ENCODE data around the gene PARD3B.

Gene PARD3B

GRCh38 chr2:205032093-205032551 lies 486.8 kb downstream of the PARD3B start:
- DNase-seq, result no peak

DNA sequence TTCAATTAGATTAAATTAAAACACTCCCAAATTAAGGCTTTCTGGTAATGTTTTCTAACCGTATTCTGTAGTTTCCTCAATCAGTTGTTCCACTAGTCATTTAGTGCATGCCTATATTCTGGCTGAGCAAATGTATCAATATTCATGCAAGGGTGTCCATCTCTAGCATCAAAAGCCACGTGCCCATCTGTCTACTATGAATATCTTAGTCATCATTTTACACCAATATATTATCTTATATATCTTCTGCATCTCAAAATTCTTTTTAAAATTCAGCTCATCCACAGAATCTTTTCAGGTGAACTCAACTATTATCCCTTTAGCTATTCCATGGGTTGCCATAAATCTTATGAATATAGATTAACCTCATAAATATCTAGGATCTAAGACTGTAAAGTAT lies 488.2 kb downstream of the PARD3B start:
- no peak for DNase-seq

GRCh38 chr2:205034034-205034433 lies 488.8 kb downstream of the PARD3B start:
- DNase-seq, result no peak

DNA sequence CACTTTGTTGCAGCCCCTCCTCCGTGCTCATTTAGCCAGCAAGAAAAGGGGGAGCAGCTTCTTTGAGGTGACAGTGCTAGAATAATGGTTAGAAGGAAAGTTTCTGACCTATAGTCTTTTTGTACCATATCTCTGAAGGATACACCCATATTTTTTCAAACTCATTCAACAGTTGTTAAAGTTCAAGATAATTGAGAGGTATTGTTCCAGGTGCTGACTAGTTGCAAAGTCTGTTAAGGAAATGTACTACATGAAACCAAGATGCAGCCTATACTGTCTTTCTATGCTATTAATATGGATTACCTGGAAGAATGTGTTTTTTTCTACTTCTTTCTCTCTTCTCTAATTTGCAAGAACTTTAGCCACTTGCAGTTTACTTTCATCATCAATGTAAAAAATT lies 495.0 kb downstream of the PARD3B start:
- no peak for DNase-seq

- DNase-seq, result no peak
Measured at GRCh38 chr2:205041472-205042130, 496.3 kb downstream of the PARD3B start.

- DNase-seq, result no peak
Measured at GRCh38 chr2:205043285-205043684, 498.0 kb downstream of the PARD3B start.

- DNase-seq, result no peak
Measured at GRCh38 chr2:205045706-205046105, 500.4 kb downstream of the PARD3B start.

- DNase-seq, result no peak
Measured at GRCh38 chr2:205047273-205047839, 502.1 kb downstream of the PARD3B start.

DNA sequence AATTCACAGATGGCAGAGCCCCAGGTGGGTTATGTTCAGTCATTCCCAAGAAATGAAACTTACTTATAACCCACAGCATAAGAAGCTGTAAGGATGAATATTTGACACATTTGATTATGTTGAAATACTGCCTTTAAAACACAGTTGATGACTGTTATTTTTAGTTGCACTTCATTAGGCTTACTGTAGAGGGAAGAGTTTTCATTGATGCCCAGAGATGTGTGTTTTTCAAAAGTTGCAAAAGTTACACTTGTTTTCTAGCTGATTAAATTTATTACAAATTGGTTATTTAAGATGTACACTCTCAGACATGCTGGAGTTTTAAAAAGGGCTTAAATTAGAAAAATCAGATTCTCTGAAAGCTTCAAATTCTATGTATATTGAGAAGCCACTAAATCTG lies 506.1 kb downstream of the PARD3B start:
- no peak for DNase-seq

DNA sequence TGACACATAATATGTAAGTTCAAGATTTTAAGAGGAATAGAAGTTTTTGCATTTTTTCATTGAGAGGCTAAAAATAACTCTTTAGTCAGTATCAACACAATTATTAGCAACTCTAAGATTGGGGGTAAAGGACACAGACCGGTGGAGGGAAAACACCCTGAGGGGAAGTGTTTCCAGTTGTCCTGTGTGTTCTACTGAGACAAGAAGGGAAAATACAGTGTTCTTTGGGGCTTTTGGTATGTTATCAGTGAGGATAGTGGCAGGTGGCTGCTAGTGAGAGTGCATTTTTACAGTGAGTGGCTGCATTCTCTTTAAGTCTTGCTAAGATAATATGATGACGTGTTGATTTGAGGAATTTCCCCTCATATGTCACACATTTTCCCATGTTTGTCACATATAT lies 507.5 kb downstream of the PARD3B start:
- DNase-seq, result no peak

DNA sequence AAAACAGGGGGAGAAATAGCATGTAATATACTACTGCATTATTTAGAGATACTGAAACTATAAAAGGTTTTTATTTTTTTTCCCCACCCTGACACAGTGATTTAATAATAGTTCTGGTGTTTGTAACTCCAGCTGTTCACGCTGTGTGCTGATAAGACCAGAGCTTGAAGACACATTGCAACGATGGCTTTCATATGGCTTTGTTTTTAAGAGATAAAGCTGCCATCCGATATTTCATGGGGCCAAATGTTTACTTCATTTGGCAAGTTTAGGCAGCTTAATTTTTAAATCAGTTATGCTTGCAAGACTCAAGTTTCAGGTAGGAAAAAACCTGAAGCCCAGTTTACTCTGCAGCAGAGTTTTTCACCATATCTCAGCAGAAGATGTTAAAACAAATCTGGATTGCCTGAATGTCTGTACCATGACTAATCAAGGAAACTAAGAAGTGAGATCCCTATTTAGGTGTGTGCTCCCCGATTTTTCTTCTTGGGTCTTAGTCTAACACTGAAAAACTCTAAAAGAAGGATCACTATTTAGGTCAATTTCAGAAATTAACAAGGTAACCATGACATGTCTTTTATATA lies 508.6 kb downstream of the PARD3B start:
- DNase-seq, result no peak

- DNase-seq, result no peak
Measured at GRCh38 chr2:205054789-205055188, 509.5 kb downstream of the PARD3B start.

DNA sequence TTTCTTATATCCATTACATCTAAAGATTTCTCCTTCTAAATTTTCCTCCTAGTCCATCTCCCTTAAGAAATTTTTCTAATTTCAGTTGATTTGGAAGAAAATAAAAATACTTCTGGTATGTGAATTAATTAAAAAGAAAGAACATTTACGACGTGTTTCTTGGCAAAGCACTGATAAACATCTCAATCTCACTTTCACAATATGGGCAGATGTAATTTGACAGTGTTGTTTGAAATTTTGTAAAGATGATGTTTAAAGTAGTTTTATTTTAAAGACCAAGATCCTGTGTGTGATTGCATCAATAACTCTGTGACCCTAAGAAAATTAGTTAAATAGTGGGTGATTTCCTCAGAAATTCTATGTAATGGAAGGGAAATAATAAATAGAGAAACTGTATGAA lies 510.0 kb downstream of the PARD3B start:
- DNase-seq, result no peak

DNA sequence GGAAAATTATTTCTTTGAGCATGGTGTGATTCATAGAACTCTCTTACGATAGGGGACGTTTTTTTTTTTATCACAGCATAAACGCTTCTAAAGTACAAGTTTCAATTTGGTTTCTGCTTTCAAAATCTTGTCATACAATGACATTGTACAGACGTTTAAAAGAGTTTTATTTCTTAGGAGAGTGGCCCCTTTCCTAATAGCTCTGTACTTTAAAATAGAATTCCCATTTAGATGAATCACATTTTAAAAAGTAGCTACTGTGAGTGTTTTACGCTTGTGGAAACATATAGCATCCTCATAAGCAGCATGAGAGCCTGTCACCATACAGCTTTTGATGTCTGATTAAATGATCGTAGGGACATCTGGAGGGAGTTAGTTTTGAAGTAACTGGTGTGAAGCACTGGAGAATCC lies 510.9 kb downstream of the PARD3B start:
- DNase-seq, result no peak

- no peak for DNase-seq
Measured at GRCh38 chr2:205058409-205058808, 513.1 kb downstream of the PARD3B start.

DNA sequence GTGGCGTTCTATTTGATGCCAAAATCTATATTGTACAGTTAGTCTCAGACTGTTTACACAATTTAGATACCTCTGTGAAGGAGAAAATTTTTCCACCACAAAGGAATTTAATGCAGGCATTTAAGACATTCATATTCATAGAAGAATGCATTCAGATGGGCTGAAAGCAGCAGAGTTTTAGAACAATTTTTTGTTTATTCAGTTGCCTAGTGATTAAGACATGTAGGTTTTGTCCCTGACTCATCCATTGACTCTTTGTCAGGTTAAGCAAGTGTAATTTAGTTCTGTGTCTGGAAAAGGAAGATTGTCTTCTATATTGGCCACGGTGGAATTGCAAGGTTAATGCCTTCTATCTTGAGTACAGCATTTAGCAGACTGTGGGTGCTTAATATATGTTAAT lies 515.0 kb downstream of the PARD3B start:
- DNase-seq, result no peak

GRCh38 chr2:205066081-205066480 lies 520.8 kb downstream of the PARD3B start:
- no peak for DNase-seq

GRCh38 chr2:205069928-205070327 lies 524.7 kb downstream of the PARD3B start:
- DNase-seq, result no peak

- DNase-seq, result no peak
Measured at GRCh38 chr2:205070889-205071288, 525.6 kb downstream of the PARD3B start.

DNA sequence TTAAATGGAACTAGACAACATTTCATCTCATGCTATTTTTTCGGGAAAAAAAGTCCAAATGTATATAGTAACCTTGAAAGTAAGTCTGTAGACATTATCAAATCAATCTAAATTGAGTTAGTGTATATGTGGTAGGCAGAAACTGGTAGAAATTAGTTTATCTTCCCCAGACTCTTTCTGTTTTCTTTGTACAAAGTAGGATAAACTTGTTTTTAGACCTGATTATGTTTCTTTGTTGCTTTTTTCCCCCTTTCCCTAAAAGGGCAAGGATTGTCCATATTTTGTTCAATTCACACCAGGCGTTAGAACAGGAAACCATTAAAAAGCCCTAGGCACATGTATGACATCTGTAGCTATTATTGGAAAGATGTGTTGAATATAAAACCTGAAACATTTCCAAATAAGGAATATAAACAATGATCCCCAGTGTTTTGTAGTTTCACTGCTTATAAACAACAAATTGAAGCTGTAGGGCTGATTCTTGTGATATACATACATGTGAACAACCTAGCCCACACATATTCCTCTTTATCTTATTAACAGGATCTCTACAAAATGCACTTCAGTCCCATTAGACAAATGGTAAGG lies 528.3 kb downstream of the PARD3B start:
- no peak for DNase-seq

DNA sequence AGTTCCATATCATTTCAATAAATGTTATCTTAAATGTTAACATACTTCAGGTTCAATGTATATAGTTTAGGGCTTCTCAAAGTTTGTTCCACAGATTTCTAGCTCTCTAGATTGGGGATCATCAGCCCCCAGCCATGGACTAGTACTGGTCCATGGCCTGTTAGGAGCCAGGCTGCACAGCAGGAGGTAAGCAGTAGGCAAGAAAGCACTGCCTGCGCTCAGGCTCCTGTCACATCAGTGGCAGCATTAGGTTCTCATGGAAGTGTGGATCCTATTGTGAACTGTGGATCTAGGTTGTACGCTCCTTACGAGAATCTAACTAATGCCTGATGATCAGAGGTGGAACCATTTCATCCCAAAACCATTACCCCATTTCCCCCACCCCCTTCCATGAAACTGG lies 531.1 kb downstream of the PARD3B start:
- no peak for DNase-seq

DNA sequence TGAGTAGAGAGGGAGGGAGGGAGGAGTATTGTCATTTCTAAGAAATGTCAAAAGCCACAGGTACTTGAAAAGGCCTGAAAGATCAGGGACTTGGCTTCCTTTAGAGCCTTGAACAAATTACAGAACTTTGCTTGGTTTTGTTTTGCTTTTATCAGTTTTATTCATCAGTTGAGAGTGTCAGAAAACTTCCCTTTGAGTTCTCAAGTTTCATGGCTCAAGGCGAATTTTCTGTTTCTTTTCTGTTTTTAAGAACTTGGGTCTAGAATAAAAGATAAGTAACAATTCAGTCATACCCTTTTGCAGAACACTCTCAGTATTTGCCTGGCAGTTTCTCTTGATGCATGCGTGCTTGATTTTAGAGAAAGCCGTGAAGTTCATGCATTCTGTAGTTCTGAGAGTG lies 531.9 kb downstream of the PARD3B start:
- no peak for DNase-seq

DNA sequence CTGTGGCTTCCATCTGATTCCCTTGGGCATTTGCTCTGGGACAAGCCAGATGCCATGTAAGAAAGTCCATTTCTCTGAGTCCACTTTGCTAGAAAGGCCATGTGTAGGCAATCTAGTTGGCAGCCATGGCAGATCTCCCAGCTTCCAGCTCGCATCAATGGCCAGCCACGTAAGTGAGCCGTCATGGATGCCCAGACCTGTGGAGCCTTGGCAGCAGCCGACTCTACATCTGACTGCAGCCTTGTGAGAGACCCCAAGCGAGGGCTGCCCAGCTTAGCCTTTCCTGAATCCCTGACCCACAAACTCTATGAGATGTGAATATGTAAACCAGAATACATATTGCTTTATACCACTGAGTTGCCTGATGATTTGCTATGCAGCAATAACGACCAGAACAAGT lies 533.5 kb downstream of the PARD3B start:
- no peak for DNase-seq

DNA sequence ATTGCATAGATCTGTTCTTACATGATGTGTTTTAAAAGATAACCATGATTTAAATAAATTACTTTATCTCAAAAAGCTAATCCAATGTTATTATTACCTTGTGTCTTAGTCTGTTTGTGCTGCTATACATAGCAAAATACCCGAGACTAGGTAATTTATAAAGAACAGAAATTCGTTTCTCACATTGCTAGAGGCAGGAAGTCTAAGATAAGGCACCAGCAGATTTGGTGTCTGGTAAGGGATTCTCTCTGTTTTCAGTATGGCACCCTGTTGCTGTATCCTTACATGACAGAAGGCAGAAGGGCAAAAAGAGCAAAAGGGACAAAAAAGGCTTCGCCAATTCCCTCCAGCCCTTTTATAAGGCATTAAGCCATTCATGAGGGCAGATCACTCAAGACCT lies 533.9 kb downstream of the PARD3B start:
- DNase-seq, result no peak
